Activated effector memory CD4-positive, alpha-beta T cell treated with Interleukin-2 at 50 U/mL for 16 hours (primary cell): ENCODE data around the gene ANO2.
"Not testable (repeated sequence)": the region's sequence is repeated elsewhere in the genome, so short reads cannot be mapped to it uniquely, and the experiment has no call there.

Experiments used
- DNase-seq: peaks from one replicate; pipeline ENCODE4 v3.0.0-alpha.2; 2020

ANO2 gene

DNA sequence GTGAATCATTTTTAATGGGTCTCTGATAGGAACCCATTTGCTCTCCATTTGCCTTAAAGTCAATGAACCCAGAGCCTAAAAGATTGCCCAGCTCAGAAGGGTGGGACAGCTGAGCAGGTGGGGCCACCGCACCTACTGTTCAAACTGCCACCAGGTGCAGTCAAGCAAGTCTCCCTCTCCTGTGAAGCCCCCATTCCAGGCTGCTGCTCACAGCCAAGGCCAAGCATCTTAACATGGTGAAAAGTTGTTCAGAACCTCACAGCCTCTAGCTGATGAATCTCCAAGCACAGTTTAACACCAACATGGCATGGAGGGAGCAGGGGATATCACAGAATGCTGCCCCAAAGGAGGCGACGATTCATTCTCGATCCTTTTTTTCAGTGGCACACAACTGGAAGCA is 29.5 kb downstream of the ANO2 start:
- no peak for DNase-seq

DNA sequence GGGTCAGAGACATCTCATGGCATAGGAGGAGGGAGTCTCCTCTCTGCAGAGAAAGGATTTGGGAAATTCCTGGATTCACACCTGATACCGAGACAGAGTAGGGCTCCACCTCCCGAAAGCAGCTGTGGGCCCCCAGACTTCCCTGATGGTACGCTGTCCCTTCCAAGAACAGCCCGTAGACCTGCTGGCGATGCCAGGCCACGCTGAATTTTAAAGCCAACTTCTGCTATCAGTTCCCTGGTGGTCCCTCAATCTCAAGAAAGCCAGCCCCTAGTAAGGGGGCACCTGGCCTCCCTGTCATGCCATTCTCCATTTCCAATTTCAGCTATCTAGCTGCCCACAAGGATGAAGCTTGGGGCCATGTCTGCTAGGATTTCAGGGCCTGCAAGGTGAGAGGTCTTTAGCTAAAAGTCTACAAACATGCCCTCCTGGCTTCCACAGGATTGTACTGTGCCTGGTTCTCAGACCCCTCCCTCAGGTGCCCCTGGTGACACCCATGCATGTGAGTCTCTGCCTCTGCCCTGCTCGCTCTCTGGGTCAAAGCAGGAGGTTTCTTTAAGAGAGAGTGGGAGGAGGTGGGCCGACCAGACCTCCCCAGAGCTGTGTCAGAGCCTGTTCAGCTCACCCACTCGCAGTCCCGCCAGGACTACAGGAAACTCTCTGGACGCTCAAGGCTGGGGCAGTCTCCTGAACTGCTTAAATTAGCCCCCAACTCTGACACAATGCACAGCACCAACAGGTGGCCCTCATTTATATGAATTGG is 30.5 kb downstream of the ANO2 start:
- no peak for DNase-seq

DNA sequence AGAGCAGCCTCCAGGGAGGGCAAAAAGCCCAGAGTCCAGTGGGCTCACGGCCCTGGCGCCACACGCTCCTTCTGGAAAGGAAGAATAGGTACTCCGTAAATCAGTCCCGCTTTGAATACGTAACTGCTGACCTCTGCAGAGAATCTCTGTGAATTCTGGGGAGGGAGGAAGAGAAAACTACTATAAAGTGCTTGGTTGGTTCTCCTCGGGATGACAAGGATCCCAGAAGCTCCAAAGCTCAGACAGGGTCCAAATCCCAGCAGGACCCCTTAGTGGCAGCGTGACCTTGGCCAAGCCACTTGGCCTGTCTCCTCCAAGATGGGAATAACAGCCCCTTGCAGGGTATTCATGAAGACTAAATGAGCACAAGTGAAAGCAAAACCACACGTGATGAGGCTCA is 31.7 kb downstream of the ANO2 start:
- no peak for DNase-seq

DNA sequence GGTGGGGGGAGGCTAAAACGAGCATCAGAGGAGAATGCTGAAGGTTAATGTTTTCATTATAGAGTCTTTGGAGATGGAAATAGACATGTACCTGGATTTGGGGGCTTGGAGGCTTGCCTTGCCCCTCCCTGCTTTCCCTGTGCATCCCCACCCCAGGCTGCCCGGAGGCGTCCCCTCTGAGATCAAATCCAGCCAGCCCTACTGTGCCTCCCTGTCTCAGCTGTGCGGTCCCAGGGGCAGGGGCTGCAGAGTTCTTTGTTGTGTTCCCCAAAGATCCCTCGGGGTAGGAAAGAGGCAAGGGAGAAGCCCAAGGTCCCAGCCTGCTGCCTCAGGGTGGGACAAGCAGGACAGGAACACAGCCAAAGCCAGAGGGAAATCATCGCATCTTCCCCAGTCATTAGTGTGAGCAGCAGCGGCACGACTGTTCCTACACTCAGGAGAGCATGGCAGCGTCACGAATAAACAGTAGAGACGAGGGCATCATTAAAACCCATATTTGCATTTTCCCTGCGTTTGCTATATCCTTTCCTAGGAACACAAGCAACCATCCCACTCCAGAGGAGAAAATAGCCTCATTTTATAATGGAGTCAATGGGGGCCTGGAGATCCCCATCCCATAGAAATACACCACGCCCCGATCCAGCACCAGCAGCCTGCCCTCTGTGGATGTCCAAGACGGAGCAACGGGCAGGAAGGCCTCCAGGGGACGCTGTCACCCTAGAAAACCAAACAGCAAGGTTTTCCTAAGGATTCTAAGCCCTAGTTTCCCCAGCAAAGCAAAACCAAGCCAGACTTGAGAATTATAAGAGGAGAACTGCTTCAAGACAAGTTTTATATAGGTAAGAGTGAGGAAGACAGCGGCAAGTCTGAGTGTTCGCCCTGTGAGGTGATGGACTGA is 32.4 kb downstream of the ANO2 start:
- DNase-seq, result no peak

DNA sequence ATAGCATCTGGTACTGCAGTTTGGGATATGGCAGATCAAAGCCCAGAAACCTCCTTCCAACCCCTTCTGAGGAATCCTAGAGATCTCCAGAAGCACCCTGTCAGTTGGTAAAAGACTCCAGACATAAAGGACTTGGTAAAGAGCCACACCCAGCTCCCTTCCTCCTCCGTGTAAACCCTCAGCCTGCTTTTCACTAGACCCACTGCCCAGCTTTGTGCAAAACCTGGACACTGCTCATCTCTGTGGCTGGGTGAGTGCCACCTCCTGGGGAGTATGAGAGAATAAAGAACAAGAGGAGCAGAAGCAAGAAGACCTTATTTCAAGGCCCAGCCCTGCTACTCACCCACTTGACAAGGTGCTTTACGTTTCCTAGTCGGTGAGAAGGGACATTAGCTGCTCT is 33.0 kb downstream of the ANO2 start:
- DNase-seq, result no peak

DNA sequence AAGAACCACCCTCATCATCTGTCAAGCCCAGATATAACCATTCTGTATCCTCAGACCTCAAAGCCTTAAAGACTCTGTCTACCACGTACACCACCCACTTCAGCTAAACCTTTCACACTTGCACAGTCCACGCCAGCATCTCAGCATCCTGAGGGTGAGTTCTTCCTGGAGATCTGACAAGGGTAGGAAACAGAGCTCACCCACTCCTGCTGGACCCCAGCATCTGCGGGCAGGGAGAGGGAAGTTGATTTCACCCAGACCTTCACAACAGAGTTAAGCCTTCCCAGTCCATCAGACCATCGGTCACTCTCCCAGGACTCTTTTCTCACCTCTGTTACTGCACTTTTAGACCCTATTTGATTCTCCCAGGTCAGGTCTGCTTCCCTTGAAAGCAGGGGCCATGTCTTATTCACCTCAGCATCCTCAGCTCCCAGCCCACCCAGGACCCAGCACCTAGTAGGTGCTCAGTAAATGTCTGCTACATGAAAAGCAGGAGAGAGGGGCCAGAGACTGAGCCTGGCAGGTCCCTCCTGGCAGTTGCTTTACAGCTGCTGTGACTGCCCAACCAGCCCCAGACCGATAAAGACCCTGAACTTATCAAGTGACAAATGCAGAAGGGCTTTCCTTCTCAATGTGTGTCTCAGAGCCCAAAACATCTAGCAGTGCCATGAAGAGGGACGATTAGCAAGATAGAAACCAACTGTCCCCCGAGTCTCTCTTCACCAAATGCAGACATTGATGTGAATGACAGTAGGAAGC is 34.1 kb downstream of the ANO2 start:
- DNase-seq, result no peak

DNA sequence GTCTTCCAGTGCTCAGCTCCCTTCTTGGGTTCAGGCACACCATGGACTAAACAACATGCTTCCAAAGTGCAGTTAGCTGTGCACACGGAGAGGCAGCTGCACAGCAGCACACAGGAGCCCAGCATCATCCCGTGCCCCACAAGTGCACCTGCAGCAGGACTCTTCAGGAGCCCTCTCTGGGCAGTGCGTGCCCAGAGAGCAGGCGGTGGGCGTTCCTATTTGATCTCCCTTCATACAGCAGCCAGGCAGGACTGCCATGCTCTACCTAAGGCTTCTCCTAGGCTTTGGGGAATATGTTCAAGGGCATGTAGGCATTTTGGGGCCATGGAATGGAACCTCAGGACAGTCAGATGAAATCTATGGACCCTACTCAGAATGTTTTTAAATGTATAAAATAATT is 35.5 kb downstream of the ANO2 start:
- DNase-seq, result no peak

DNA sequence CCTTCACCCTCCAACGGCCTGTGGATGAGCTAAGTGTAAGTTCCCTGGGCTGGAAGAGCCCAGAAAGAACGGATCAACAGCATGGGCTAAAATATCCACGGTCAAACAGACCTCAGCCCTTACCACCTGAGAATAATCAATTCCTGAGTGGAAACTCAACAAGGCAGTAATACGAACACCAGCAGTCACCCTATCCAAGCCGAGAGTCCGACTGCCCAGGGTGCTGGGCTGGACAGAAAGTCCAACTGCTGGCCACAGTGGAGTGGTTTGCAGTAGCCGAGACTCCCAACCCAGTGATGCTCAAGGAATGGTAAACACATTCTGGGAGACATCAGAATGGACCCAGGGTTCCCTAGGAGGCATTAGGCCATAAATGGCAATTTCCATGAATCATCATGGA is 36.8 kb downstream of the ANO2 start:
- no peak for DNase-seq

DNA sequence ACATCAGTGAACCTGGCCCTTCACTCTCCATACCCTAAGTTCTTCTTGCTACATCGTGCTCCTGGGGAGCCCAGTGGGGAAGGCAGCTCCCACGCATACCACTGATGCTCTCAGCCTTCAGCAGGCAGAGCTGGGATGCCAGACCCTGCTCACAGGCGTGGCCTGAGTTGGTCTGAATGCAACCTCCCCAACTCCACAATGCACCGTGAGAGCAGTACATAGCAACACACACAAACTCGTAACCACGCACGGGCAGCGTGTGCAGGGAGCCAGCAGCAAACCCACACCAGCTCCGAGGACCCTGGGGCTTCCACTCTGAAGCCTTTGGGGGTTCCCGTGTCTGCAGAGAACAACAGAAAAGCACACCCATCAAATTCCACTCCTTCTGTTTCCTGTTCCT is 37.3 kb downstream of the ANO2 start:
- no peak for DNase-seq

DNA sequence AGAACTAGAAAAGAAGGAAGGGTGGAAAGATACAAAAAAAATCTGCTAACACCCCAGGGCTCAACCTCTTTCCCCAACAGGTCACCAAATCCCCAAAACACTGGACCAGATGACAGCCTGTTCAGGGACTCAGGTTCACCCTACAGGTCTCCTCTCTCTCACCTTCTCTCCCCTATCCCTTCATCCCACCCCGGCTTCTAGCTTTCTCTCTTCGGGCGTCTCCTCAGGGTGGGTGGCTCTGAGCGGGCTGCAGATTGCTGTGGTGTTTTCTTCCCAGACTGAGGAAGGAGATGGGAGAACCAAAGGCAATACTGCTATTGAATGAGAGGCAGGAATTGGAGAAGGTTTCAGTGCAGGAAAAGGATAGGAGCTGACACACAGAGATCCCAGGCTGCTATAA is 39.3 kb downstream of the ANO2 start:
- DNase-seq, result no peak

DNA sequence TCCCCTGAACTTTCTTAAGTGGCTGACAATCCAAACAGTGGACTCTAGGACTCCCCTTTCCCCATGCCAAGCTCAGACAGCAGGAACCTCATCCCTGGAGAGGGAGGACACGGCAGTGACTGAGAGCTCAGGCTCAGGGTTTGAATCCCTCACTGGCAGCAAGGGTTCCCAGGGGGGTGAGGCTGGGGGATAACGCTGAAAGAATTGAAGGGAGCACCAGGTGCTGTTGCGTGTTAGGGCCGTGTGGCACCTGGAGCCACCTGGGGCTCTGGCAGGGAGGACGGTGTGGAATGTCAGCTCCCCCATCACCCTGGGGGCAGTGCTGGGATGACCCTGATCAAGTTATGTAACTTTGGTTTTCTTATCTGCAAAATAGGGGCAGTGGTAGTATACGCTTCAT is 40.1 kb downstream of the ANO2 start:
- DNase-seq, result no peak

DNA sequence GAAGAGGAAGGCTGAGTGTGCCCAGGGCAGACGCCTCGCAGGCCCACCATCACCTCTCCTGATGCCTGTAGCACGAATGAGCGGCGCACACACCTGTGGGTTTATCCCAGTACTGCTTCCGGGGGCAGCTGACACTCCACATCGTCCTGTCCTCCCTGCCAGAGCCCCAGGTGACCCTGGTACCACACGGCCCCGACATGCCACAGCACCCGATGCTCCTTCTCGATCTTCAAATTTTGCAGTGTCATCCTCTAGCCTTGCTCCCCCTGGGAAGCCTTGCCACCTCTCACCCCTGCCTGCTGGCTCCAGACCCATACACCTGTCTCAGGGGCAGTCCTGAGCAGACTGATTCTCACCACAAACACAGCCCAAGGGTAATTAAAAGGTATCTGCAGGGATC is 40.6 kb downstream of the ANO2 start:
- DNase-seq, result no peak

DNA sequence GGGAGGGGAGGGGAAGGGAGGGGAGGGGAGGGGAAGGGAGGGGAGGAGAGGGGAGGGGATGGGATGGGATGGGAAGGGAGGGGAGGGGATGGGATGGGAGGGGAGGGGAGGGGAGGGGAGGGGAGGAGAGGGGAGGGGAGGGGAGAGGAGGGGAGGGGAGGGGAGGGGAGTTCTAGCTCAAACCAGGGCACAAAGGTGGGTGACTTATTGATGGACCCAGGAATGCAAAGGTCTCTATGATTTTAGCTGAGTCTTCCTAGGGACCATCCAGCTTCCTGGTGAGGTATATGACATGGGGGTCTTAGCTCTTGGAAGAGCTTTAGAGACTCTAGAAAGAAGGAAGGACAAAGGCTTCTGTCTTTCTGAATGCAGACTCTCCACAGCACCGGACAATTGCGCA is 42.3 kb downstream of the ANO2 start:
- no peak for DNase-seq

DNA sequence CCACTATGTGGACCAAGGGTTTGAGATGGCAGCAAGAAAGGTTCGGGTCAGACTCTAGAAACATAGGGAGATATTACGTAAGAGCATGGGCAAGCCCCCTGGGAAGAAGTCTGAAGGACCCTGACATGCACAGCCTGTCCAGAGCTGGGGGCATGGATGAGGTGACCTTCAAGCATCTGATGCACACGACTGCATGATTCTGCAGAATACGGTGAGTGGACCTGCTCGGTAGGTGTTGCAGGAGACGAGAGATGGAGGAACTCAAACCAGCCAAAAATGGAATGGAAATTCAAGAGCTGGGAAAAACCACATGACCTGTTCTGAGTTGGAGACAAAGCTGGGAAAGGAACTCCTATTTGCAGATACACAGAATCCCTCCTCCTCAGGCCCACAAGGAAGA is 43.6 kb downstream of the ANO2 start:
- no peak for DNase-seq

DNA sequence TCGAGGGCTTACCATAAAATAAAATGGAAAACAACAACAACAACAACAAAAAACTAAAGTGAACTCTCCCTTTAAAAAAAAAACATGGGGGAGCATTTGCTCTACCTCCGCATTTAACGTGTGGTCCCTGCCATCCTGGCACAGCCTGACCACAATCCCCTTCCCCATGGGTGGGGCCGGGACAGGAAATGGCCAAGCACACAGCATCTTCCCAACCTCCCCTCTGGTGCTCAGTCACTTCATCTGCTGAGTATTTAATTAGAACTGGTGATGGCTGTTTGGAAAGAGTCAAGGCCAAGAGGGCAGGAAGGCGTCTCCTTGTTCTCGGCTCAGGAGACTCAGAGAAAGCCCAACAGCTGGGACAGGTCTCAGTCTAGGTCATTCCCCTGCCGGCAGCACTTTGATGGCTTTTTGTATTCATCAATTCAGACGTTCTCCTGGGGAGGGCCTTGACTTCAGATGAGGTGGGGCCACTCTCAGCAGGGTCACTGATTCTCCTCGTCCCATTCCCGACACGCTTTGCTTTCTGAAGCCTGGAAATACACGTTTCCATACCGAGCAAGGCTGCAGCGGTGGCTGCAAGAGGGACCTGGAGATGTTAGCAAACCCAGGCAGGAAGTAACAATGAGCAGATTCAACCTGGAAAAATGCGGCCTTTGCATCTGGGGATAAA is 44.4 kb downstream of the ANO2 start:
- DNase-seq, result no peak

DNA sequence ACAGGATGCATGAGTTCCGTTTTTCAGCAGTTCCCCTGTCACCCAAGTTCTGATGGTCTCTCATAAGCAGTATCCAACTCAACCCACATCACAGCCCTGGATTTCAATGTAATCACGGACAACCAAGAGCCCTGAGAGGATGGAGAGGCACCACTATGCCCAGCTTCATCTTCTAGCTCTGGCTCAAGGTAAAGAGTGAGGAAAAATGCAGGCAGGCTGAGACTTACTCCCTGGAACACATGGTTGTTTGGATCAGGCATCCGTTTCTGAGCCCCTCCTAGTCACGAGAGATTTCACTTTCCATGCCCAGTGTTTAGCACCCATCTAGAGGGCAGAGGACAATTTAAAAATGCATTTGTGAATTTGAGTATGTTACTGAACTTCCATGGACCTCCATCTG is 45.0 kb downstream of the ANO2 start:
- no peak for DNase-seq

DNA sequence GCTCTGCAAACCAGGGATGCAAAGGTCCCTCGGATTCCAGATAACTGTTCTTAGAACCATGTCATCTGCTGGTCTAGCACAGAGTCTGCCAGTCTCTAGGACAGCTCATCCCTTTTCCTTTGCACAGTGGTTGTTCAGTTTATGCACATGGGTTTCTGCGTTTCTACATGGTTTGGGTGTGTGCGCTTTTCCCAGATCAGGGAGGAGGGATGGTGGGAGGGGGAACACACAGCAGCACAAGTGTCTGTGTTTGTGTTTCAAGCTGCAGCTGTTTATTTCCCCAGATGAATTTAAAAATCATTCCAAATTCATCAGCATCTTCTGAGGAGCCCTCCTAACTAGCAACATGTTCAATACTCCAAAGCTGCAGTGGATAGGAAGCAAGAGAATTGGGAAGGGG is 45.4 kb downstream of the ANO2 start:
- no peak for DNase-seq

DNA sequence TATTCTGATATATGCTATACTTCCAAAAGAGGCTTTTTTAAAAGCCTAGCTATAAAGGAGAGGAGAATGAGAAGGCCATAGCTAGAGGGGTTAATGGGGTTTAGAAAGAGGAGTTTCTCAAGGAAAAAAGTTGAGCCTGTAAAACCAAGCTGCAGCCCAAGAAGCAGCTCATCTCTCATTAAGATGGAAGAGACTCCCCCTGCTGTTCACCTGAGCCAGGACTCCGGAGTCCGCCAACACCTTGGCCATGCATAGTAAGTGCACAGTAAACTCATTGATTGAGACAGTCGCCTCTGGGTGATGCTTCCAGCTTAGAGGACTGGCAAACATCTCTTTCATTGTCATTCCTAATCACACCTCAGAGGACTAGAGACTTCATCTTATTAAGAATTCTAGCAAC is 46.2 kb downstream of the ANO2 start:
- DNase-seq, result no peak

DNA sequence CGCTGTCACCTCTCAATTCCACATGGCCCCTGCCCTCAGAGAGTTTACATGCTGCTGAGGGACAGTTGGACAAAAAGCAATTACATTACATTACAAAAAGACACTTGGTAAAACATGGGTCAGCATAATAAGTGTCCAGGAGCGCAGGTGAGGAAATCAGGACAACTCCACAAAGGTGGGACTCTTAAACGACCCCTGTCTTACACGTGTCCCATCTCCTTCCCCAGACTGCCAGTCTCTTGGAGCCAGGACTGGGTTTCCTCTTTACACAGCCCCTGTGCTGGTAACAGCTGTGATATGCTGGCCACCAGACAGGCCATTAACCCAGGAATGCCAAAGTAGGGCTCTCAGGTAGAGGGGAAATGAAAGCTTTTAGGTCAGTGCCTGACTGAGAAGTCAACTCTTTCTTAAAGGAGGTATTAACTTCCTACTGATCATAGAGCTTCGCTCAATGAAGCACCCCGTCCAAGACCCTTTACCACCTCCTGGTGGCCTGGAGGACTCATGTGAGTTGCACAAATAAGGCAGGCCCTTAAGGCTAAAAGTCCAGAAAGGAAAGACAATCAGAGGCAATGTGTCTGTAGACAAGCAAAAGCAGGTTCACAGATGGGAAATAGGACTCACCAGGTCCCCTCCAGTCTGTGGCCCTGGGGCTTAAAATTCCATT is 55.5 kb downstream of the ANO2 start:
- DNase-seq, result no peak

DNA sequence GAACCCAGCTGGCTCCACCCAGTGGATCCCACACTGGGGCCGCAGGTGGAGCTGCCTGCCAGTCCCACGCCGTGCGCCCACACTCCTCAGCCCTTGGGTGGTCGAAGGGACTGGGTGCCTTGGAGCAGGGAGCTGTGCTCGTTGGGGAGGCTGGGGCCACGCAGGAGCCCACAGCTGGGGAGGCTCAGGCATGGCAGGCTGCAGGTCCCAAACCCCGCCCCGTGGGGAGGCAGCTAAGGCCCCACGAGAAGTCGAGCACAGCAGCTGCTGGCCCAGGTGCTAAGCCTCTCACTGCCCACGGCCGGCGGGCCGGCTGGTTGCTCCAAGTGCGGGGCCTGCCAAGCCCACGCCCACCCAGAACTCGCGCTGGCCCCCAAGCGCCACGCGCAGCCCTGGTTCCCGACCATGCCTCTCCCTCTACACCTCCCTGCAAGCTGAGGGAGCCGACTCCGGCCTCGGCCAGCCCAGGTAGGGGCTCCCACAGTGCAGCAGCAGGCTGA is 56.2 kb downstream of the ANO2 start:
- no peak for DNase-seq

DNA sequence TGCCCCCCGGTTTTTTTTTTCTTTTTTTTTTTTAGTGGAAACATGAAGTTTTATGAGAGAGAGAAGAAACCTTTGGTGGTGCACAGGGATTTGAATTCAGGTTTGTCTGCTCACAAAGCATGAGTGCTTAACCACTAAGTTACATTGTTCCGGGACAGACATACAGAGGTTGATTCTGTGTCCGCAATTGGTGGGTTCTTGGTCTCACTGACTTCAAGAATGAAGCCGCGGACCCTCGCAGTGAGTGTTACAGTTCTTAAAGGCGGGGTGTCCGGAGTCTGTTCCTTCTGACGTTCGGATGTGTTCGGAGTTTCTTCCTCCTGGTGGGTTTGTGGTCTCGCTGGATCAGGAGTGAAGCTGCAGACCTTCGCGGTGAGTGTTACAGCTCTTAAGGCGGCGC is 57.2 kb downstream of the ANO2 start:
- DNase-seq, result not testable (repeated sequence)

DNA sequence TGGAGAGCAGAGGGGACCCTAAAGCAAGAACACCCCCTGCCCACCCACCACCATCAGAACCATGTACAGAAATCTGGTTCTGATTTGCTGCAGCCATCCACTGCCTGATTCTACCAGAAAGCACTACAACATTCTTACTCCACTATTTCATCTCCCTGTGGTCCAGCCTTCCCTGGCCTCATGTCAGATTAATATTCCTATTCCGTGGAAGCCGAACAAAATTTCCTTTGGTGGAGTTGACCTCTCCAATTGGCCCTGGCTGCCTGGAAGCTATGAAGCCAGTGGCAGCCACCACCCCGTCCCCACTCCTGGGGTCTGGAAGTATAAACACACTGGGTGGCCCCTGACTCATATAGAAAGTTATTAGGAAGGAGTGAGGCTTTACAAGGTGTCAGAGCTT is 60.2 kb downstream of the ANO2 start:
- DNase-seq, result no peak
